Dermis microvascular lymphatic vessel endothelial cell (primary cell): ENCODE measurements around the gene NOL9. TPM values are rescaled to one million over a fixed set of nuclear protein-coding genes. Genes with fewer than 3 reads are reported as not detected.

Experiments used
- DNase-seq, 2 donors: peaks; one replicate each; pipeline versions ENCODE4 v3.0.0 to v3.0.0-alpha.2; 2010; ENCODE audit warnings: low read depth in 2 of 2
- total RNA-seq: library from RNA; depleted of rRNA; stranded (reverse); fragments of >200 nt; gene quantifications from 2 replicates; pipeline ENCODE4 v1.2.1, GENCODE V29; 2014

The NOL9 gene
- total RNA-seq, 1 donor from 2014 or later = 17.7 TPM

- no peak for DNase-seq
Measured at GRCh38 chr1:6471970-6472368, 82.3 kb downstream of the NOL9 start.

Other genes with a start within 250 kb of the NOL9 start
- gene ACOT7, start 160.7 kb downstream of the NOL9 start, total RNA-seq = 21.8 and 23.9 TPM in 2 replicates
- 16.2 and 17.6 TPM in 2 replicates for gene HES2, start 134.6 kb downstream of the NOL9 start, total RNA-seq
- 0.90 and 1.3 TPM in 2 replicates for gene ESPN, start 129.7 kb downstream of the NOL9 start, total RNA-seq
- gene TNFRSF25, start 88.3 kb downstream of the NOL9 start, total RNA-seq = 5.6 and 7.1 TPM in 2 replicates
- 21.2 and 23.4 TPM in 2 replicates for gene PLEKHG5, start 62.8 kb downstream of the NOL9 start, total RNA-seq
- 0.13 TPM in 1 of 2 replicates, not detected in the other for gene TAS1R1, start 794 bp upstream of the NOL9 start, total RNA-seq
- 9.5 and 14.0 TPM in 2 replicates for gene ZBTB48, start 25.5 kb upstream of the NOL9 start, total RNA-seq
- gene KLHL21, start 48.4 kb upstream of the NOL9 start, total RNA-seq = 9.4 and 19.7 TPM in 2 replicates
- gene PHF13, start 59.2 kb upstream of the NOL9 start, total RNA-seq = 7.2 and 10.2 TPM in 2 replicates
- 15.6 and 16.0 TPM in 2 replicates for gene THAP3, start 70.4 kb upstream of the NOL9 start, total RNA-seq
- 32.4 and 32.5 TPM in 2 replicates for gene DNAJC11, start 147.3 kb upstream of the NOL9 start, total RNA-seq
- 33.9 and 37.6 TPM in 2 replicates for gene CAMTA1, start 230.9 kb upstream of the NOL9 start, total RNA-seq